ENCODE measurements around the gene TAC3.

Gene TAC3

GRCh38 chr12:57047981-57048380 is 31.7 kb upstream of the TAC3 start:
- no peak overlapping the region for H3K9ac ChIP-seq (ENCODE audit: low read length)
- no peak overlapping the region for H3K27ac ChIP-seq (ENCODE audit: low read depth, low read length)
- no peaks in the 10 kb centered on the region for H3K4me1 ChIP-seq (ENCODE audit: control insufficient read depth, insufficient read depth, low read length)
- H3K9me3 ChIP-seq (ENCODE audit: control insufficient read depth, insufficient read depth, low read depth, low read length): no peaks in the 10 kb centered on the region
- no peaks in the 10 kb centered on the region for H3K36me3 ChIP-seq (ENCODE audit: control insufficient read depth, insufficient read depth, low read length)
- H3K4me3 ChIP-seq (ENCODE audit: low read depth, low read length): no peak overlapping the region
- H3K27me3 ChIP-seq (ENCODE audit: control insufficient read depth, insufficient read depth, low read length): peaks cover 9% of the 10 kb centered on the region; the same call in 1 of the 2 replicates

DNA sequence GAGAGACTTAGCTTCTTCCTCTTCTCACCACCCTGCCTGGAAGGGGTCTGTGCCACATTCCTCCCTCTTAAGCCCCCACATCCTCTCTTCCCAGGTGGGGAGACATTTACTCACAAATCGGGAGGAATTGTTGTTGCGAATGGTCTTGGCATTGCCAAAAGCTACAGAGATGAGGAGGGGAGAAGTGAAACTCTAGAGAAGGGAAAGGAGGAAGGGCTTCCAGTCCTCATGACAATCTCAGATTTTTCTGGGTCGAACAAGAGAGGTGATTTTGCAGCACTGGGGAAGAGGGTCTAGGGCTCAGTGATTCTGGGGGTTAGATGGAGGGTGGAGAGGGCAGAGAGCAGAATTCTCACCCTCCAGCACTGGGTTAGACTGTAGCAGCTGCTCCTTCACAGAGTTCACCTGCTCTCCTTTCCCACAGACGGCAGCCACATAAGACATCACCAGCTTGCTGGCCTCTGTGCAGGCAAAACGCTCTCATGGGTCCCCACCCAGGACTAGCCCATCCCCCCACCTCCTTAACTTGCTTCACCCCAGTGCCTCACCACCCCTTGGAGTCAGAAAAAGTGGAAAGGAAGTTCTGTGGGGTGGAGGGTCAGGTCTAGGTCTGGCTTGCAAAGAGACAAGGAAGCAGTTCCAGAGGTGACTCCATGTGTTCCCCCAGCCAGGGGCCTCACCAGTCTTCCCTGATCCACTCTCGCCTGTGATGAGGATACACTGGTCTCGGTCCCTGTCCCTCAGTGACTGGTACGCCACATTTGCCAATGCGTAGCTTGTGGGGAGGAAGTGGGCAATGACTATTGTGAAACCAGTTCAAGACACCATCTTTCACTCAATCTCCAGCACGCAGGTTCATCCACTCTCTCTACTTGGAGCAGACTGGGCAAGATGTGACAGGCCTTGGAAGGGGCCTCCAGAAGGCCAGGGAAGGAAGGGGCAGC is 30.9 kb upstream of the TAC3 start:
- peaks cover 11% of the 10 kb centered on the region; the same call in 1 of the 2 replicates for H3K27me3 ChIP-seq (ENCODE audit: control insufficient read depth, insufficient read depth, low read length)
- no peak overlapping the region for H3K4me3 ChIP-seq (ENCODE audit: low read depth, low read length)
- no peak overlapping the region for H3K9ac ChIP-seq (ENCODE audit: low read length)
- H3K27ac ChIP-seq (ENCODE audit: low read depth, low read length): no peak overlapping the region
- H3K4me1 ChIP-seq (ENCODE audit: control insufficient read depth, insufficient read depth, low read length): no peaks in the 10 kb centered on the region
- H3K36me3 ChIP-seq (ENCODE audit: control insufficient read depth, insufficient read depth, low read length): no peaks in the 10 kb centered on the region
- no peaks in the 10 kb centered on the region for H3K9me3 ChIP-seq (ENCODE audit: control insufficient read depth, insufficient read depth, low read depth, low read length)

- Histone ChIP-seq H3K27me3 (ENCODE audit: control insufficient read depth, insufficient read depth, low read length) (peaks cover 11% of the 10 kb centered on the region; the same call in 1 of the 2 replicates), H3K4me1 (ENCODE audit: control insufficient read depth, insufficient read depth, low read length) (no peaks in the 10 kb centered on the region), H3K36me3 (ENCODE audit: control insufficient read depth, insufficient read depth, low read length) (no peaks in the 10 kb centered on the region), H3K9me3 (ENCODE audit: control insufficient read depth, insufficient read depth, low read depth, low read length) (no peaks in the 10 kb centered on the region), H3K9ac (ENCODE audit: low read length) (no peak overlapping the region), H3K27ac (ENCODE audit: low read depth, low read length) (no peak overlapping the region), H3K4me3 (ENCODE audit: low read depth, low read length) (no peak overlapping the region)
Measured at GRCh38 chr12:57046086-57046791, 29.9 kb upstream of the TAC3 start.

DNA sequence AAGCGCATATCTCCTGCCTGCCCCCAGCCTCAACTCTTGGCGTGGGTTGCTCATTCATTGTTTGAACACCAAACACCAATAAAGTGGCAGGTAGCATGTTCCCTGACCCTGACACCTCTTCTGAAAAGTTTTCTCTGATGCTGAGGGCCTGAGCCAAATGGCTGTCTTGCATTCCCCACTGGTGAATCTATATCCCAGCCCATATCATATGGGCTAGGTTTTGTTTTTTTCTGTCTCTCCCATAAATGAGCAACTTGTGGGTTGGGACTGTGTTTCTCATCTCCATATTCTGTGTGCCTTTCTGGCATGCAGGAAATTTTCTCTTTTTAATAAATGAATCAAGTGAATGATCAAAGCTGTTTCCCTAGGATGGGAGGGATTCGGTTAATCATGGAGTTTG is 28.6 kb upstream of the TAC3 start:
- Histone ChIP-seq H3K27me3 (ENCODE audit: control insufficient read depth, insufficient read depth, low read length) (peaks cover 11% of the 10 kb centered on the region; the same call in 1 of the 2 replicates), H3K4me3 (ENCODE audit: low read depth, low read length) (no peak overlapping the region), H3K9me3 (ENCODE audit: control insufficient read depth, insufficient read depth, low read depth, low read length) (no peaks in the 10 kb centered on the region), H3K27ac (ENCODE audit: low read depth, low read length) (no peak overlapping the region), H3K4me1 (ENCODE audit: control insufficient read depth, insufficient read depth, low read length) (no peaks in the 10 kb centered on the region), H3K9ac (ENCODE audit: low read length) (no peak overlapping the region), H3K36me3 (ENCODE audit: control insufficient read depth, insufficient read depth, low read length) (no peaks in the 10 kb centered on the region)

DNA sequence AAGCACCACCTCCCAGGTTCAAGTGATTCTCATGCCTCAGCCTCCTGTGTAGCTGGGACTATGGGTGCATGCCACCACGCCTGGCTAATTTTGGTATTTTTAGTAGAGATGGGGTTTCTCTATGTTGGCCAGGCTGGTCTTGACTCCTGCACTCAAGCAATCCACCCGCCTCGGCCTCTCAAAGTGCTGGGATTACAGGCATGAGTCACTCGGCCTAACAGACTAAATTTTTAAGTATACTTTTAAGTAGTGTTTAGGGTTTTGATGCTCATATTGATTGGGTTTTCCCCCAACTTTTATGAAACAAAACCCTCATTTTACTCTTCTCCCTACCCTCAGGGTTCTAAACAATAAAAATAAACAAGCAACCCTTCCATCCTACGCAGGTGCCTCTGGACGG is 28.1 kb upstream of the TAC3 start:
- Histone ChIP-seq H3K36me3 (ENCODE audit: control insufficient read depth, insufficient read depth, low read length) (no peaks in the 10 kb centered on the region), H3K4me1 (ENCODE audit: control insufficient read depth, insufficient read depth, low read length) (no peaks in the 10 kb centered on the region), H3K9ac (ENCODE audit: low read length) (no peak overlapping the region), H3K9me3 (ENCODE audit: control insufficient read depth, insufficient read depth, low read depth, low read length) (no peaks in the 10 kb centered on the region), H3K27ac (ENCODE audit: low read depth, low read length) (no peak overlapping the region), H3K27me3 (ENCODE audit: control insufficient read depth, insufficient read depth, low read length) (peaks cover 11% of the 10 kb centered on the region; the same call in 1 of the 2 replicates), H3K4me3 (ENCODE audit: low read depth, low read length) (no peak overlapping the region)

- no peaks in the 10 kb centered on the region for H3K9me3 ChIP-seq (ENCODE audit: control insufficient read depth, insufficient read depth, low read depth, low read length)
- no peak overlapping the region for H3K27ac ChIP-seq (ENCODE audit: low read depth, low read length)
- H3K4me3 ChIP-seq (ENCODE audit: low read depth, low read length): no peak overlapping the region
- H3K4me1 ChIP-seq (ENCODE audit: control insufficient read depth, insufficient read depth, low read length): no peaks in the 10 kb centered on the region
- H3K36me3 ChIP-seq (ENCODE audit: control insufficient read depth, insufficient read depth, low read length): no peaks in the 10 kb centered on the region
- H3K27me3 ChIP-seq (ENCODE audit: control insufficient read depth, insufficient read depth, low read length): peaks cover 11% of the 10 kb centered on the region; the same call in 1 of the 2 replicates
- no peak overlapping the region for H3K9ac ChIP-seq (ENCODE audit: low read length)
Measured at GRCh38 chr12:57042695-57043094, 26.4 kb upstream of the TAC3 start.

- Histone ChIP-seq H3K27ac (ENCODE audit: low read depth, low read length) (no peak overlapping the region), H3K4me3 (ENCODE audit: low read depth, low read length) (no peak overlapping the region)
Measured at GRCh38 chr12:57040750-57041149, 24.4 kb upstream of the TAC3 start.

DNA sequence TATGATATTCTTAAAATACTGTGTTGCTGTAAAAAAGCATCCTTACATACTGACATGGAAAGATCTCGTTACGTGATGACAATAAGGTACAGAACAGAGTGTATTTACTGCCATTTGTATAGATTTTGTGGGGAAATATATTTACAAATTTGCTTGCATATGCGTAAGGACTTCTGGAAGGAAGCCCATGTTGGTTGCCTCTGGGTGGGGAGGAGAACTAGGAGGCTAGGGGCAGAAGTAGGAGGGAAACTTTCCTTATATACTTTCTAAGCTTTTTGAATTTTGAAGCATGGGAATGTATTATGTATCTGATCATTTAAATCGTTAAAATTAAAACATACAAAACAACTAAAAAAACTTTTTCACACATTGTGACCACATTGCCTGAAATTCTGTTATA is 23.9 kb upstream of the TAC3 start:
- H3K27ac ChIP-seq (ENCODE audit: low read depth, low read length): no peak overlapping the region
- H3K4me1 ChIP-seq (ENCODE audit: control insufficient read depth, insufficient read depth, low read length): no peaks in the 10 kb centered on the region
- no peaks in the 10 kb centered on the region for H3K36me3 ChIP-seq (ENCODE audit: control insufficient read depth, insufficient read depth, low read length)
- no peak overlapping the region for H3K9ac ChIP-seq (ENCODE audit: low read length)
- no peak overlapping the region for H3K4me3 ChIP-seq (ENCODE audit: low read depth, low read length)
- peaks cover 2% of the 10 kb centered on the region; the same call in 1 of the 2 replicates for H3K27me3 ChIP-seq (ENCODE audit: control insufficient read depth, insufficient read depth, low read length)
- H3K9me3 ChIP-seq (ENCODE audit: control insufficient read depth, insufficient read depth, low read depth, low read length): no peaks in the 10 kb centered on the region

More at GRCh38 chr12:57040750-57041149, 24.4 kb upstream of the TAC3 start:
- Histone ChIP-seq H3K4me1 (ENCODE audit: control insufficient read depth, insufficient read depth, low read length) (no peaks in the 10 kb centered on the region), H3K9ac (ENCODE audit: low read length) (no peak overlapping the region), H3K36me3 (ENCODE audit: control insufficient read depth, insufficient read depth, low read length) (no peaks in the 10 kb centered on the region), H3K27me3 (ENCODE audit: control insufficient read depth, insufficient read depth, low read length) (peaks cover 2% of the 10 kb centered on the region; the same call in 1 of the 2 replicates), H3K9me3 (ENCODE audit: control insufficient read depth, insufficient read depth, low read depth, low read length) (no peaks in the 10 kb centered on the region)

DNA sequence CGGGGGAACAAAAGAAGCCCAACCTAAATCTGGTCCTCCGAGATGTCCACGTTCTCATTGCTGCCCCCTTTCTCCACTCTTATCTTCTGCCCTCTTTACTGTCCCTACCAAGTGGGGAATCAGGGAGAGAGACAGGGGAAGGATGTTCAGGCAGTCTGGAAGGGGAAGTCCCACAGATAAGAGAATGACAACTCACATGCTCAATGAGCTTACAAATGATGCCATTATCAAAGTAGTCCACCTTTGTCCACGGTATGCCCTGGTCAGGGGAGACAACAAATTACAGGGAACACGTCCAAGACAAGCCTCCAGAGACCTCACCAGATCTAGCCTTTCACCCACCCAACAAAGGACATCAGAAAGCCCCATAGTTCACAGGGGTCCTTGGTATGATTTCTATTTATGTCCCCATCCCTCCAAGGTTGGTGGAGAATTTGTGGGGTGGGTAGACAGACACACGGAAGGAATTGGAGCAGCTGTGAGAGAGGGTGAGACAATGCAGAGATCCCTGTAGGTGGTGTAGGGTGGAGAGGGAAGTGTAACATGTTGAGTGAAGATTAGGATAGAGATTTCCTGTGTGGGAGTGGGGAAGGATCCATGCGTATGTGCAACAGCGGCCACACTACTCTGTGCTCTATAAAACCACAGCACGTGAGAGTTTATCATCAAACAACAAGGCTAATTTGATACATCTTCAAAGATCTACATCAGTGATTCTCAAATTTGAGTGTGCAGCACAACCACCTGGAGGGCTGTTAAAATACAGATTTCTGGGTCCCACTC is 22.9 kb upstream of the TAC3 start:
- Histone ChIP-seq H3K9ac (ENCODE audit: low read length) (no peak overlapping the region), H3K4me3 (ENCODE audit: low read depth, low read length) (no peak overlapping the region), H3K9me3 (ENCODE audit: control insufficient read depth, insufficient read depth, low read depth, low read length) (no peaks in the 10 kb centered on the region), H3K36me3 (ENCODE audit: control insufficient read depth, insufficient read depth, low read length) (no peaks in the 10 kb centered on the region), H3K27me3 (ENCODE audit: control insufficient read depth, insufficient read depth, low read length) (peaks cover 2% of the 10 kb centered on the region; the same call in 1 of the 2 replicates), H3K27ac (ENCODE audit: low read depth, low read length) (no peak overlapping the region), H3K4me1 (ENCODE audit: control insufficient read depth, insufficient read depth, low read length) (no peaks in the 10 kb centered on the region)

DNA sequence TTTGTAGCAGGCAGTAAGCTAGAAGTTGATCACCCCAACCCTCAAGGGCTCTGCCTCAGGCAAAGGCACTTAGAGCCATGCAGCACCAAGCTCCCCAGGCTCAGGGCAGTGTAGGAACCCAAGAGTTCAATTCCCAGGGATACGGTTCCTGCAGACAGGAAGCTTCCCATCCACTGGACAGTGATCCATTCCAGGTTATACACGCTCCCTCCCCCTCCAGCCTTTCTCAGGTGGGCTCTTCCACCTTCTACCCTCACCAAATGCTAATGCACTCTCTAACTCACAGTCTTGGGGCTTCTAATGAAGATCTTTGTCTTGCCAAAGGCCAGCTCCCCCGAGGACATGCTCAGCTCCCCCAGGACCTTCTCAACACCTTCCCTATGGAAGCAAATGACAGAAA is 20.9 kb upstream of the TAC3 start:
- H3K4me1 ChIP-seq (ENCODE audit: control insufficient read depth, insufficient read depth, low read length): no peaks in the 10 kb centered on the region
- no peak overlapping the region for H3K9ac ChIP-seq (ENCODE audit: low read length)
- no peak overlapping the region for H3K27ac ChIP-seq (ENCODE audit: low read depth, low read length)
- H3K27me3 ChIP-seq (ENCODE audit: control insufficient read depth, insufficient read depth, low read length): no peaks in the 10 kb centered on the region
- H3K4me3 ChIP-seq (ENCODE audit: low read depth, low read length): no peak overlapping the region
- no peaks in the 10 kb centered on the region for H3K9me3 ChIP-seq (ENCODE audit: control insufficient read depth, insufficient read depth, low read depth, low read length)
- H3K36me3 ChIP-seq (ENCODE audit: control insufficient read depth, insufficient read depth, low read length): no peaks in the 10 kb centered on the region
